ENCODE data around the gene CSTPP1.

Gene CSTPP1

GRCh38 chr11:47177846-47178245, 241.3 kb downstream of the CSTPP1 start:
- Histone ChIP-seq H2BK5ac (ENCODE audit: low read length) (peak overlapping the region; percentile 2), H2BK15ac (ENCODE audit: low read length) (peak overlapping the region; percentile 42), H3K36me3 (replicated peaks in 1 of 2; ENCODE audit: control insufficient read depth in 2 of 2, insufficient read depth in 2 of 2, low read length in 2 of 2) (peaks cover 17 to 26% of the 10 kb centered on the region in 2 donors), H3K4me1 (ENCODE audit: control insufficient read depth in 2 of 2, insufficient read depth in 1 of 2, low read depth in 1 of 2, low read length in 2 of 2) (peaks cover 8 to 15% of the 10 kb centered on the region in 2 donors), H3K14ac (ENCODE audit: low read length) (no peak overlapping the region), H3K27ac (replicated peaks; ENCODE audit: low read length) (peak overlapping the region; percentile 21), H3K18ac (ENCODE audit: low read length) (peak overlapping the region; percentile 23), H3K23ac (ENCODE audit: low read depth, low read length, poor library complexity) (no peak overlapping the region), H3K9me3 (replicated peaks in 1 of 2; ENCODE audit: control insufficient read depth in 2 of 2, insufficient read depth in 1 of 2, low read depth in 1 of 2, low read length in 2 of 2) (no peaks in the 10 kb centered on the region), H3K4ac (ENCODE audit: low read length) (no peak overlapping the region), H2AK5ac (ENCODE audit: low read depth, low read length) (peak overlapping the region; percentile 97), H2AFZ (ENCODE audit: low read length) (peak overlapping the region; percentile 98), H2BK12ac (ENCODE audit: low read length) (peak overlapping the region; percentile 4), H4K91ac (ENCODE audit: low read depth, low read length, poor library complexity) (peak overlapping the region; percentile 60), H3K4me2 (ENCODE audit: insufficient read depth, low read length, poor library complexity, severe bottlenecking) (no peak overlapping the region), H2BK120ac (ENCODE audit: low read depth, low read length) (peak overlapping the region; percentile 4), H3K9ac (ENCODE audit: low read depth, low read length, poor library complexity) (no peak overlapping the region), H4K8ac (ENCODE audit: low read depth, low read length) (no peak overlapping the region), H3K27me3 (ENCODE audit: control insufficient read depth in 3 of 3, insufficient read depth in 3 of 3, low read depth in 1 of 3, low read length in 3 of 3) (no peaks in the 10 kb centered on the region), H3K4me3 (ENCODE audit: low read length in 2 of 2) (peak overlapping the region in 1 of 2 donors; percentile 90), H3K79me1 (ENCODE audit: low read depth, low read length) (peaks cover 23% of the 10 kb centered on the region)
- no CpG with 5 or more reads among the region's 6 CpGs for WGBS, 2 donors (ENCODE audit: extremely low coverage in 2 of 2, insufficient read length in 2 of 2, insufficient replicate concordance in 1 of 2)
- no peak for DNase-seq (ENCODE audit: low spot score)

GRCh38 chr11:47178316-47178715, 241.8 kb downstream of the CSTPP1 start:
- Histone ChIP-seq H3K9me3 (replicated peaks in 1 of 2; ENCODE audit: control insufficient read depth in 2 of 2, insufficient read depth in 1 of 2, low read depth in 1 of 2, low read length in 2 of 2) (no peaks in the 10 kb centered on the region), H3K18ac (ENCODE audit: low read length) (no peak overlapping the region), H3K27me3 (ENCODE audit: control insufficient read depth in 3 of 3, insufficient read depth in 3 of 3, low read depth in 1 of 3, low read length in 3 of 3) (no peaks in the 10 kb centered on the region), H3K36me3 (replicated peaks in 1 of 2; ENCODE audit: control insufficient read depth in 2 of 2, insufficient read depth in 2 of 2, low read length in 2 of 2) (peaks cover 16 to 21% of the 10 kb centered on the region in 2 donors), H2BK5ac (ENCODE audit: low read length) (peak overlapping the region; percentile 2), H3K4me1 (ENCODE audit: control insufficient read depth in 2 of 2, insufficient read depth in 1 of 2, low read depth in 1 of 2, low read length in 2 of 2) (peaks cover 8 to 15% of the 10 kb centered on the region in 2 donors), H3K79me1 (ENCODE audit: low read depth, low read length) (peaks cover 22% of the 10 kb centered on the region), H4K91ac (ENCODE audit: low read depth, low read length, poor library complexity) (peak overlapping the region; percentile 60), H3K14ac (ENCODE audit: low read length) (no peak overlapping the region), H3K4me3 (ENCODE audit: low read length in 2 of 2) (no peak overlapping the region), H3K9ac (ENCODE audit: low read depth, low read length, poor library complexity) (no peak overlapping the region), H2AFZ (ENCODE audit: low read length) (peak overlapping the region; percentile 98), H3K27ac (replicated peaks; ENCODE audit: low read length) (no peak overlapping the region), H4K8ac (ENCODE audit: low read depth, low read length) (no peak overlapping the region), H3K4ac (ENCODE audit: low read length) (no peak overlapping the region), H3K4me2 (ENCODE audit: insufficient read depth, low read length, poor library complexity, severe bottlenecking) (no peak overlapping the region), H2BK12ac (ENCODE audit: low read length) (peak overlapping the region; percentile 4), H2AK5ac (ENCODE audit: low read depth, low read length) (peak overlapping the region; percentile 97), H2BK120ac (ENCODE audit: low read depth, low read length) (peak overlapping the region; percentile 4), H2BK15ac (ENCODE audit: low read length) (peak overlapping the region; percentile 42), H3K23ac (ENCODE audit: low read depth, low read length, poor library complexity) (no peak overlapping the region)
- WGBS, 2 donors (ENCODE audit: extremely low coverage in 2 of 2, insufficient read length in 2 of 2, insufficient replicate concordance in 1 of 2), result no CpG with 5 or more reads among the region's 11 CpGs
- DNase-seq (ENCODE audit: low spot score), result no peak

GRCh38 chr11:47178737-47179654, 242.4 kb downstream of the CSTPP1 start:
- no peak overlapping the region for H4K91ac ChIP-seq (ENCODE audit: low read depth, low read length, poor library complexity)
- WGBS, 2 donors (ENCODE audit: extremely low coverage in 2 of 2, insufficient read length in 2 of 2, insufficient replicate concordance in 1 of 2), result no CpG with 5 or more reads among the region's 23 CpGs
- peak overlapping the region in 1 of 2 donors; percentile 54 for H3K4me3 ChIP-seq (ENCODE audit: low read length in 2 of 2)
- no peak overlapping the region for H3K14ac ChIP-seq (ENCODE audit: low read length)
- H2AK5ac ChIP-seq (ENCODE audit: low read depth, low read length), result peak overlapping the region; percentile 97
- H2AFZ ChIP-seq (ENCODE audit: low read length), result no peak overlapping the region
- H2BK12ac ChIP-seq (ENCODE audit: low read length), result peak overlapping the region; percentile 59
- H4K8ac ChIP-seq (ENCODE audit: low read depth, low read length), result no peak overlapping the region
- H3K79me1 ChIP-seq (ENCODE audit: low read depth, low read length), result peaks cover 18% of the 10 kb centered on the region
- no peak overlapping the region for H3K27ac ChIP-seq (replicated peaks; ENCODE audit: low read length)
- no peak overlapping the region for H3K4ac ChIP-seq (ENCODE audit: low read length)
- H3K9me3 ChIP-seq (replicated peaks in 1 of 2; ENCODE audit: control insufficient read depth in 2 of 2, insufficient read depth in 1 of 2, low read depth in 1 of 2, low read length in 2 of 2), result no peaks in the 10 kb centered on the region
- H3K9ac ChIP-seq (ENCODE audit: low read depth, low read length, poor library complexity), result no peak overlapping the region
- H3K23ac ChIP-seq (ENCODE audit: low read depth, low read length, poor library complexity), result no peak overlapping the region
- peak overlapping the region; percentile 96 for H2BK15ac ChIP-seq (ENCODE audit: low read length)
- H3K18ac ChIP-seq (ENCODE audit: low read length), result no peak overlapping the region
- no peak overlapping the region for H3K4me2 ChIP-seq (ENCODE audit: insufficient read depth, low read length, poor library complexity, severe bottlenecking)
- no peak for DNase-seq (ENCODE audit: low spot score)
- H2BK120ac ChIP-seq (ENCODE audit: low read depth, low read length), result no peak overlapping the region
- H3K4me1 ChIP-seq (ENCODE audit: control insufficient read depth in 2 of 2, insufficient read depth in 1 of 2, low read depth in 1 of 2, low read length in 2 of 2), result peaks cover 8 to 15% of the 10 kb centered on the region in 2 donors
- peak overlapping the region; percentile 45 for H2BK5ac ChIP-seq (ENCODE audit: low read length)
- H3K36me3 ChIP-seq (replicated peaks in 1 of 2; ENCODE audit: control insufficient read depth in 2 of 2, insufficient read depth in 2 of 2, low read length in 2 of 2), result peaks cover 11 to 14% of the 10 kb centered on the region in 2 donors
- H3K27me3 ChIP-seq (ENCODE audit: control insufficient read depth in 3 of 3, insufficient read depth in 3 of 3, low read depth in 1 of 3, low read length in 3 of 3), result no peaks in the 10 kb centered on the region

GRCh38 chr11:47179655-47179991, 243.1 kb downstream of the CSTPP1 start:
- Histone ChIP-seq H3K23ac (ENCODE audit: low read depth, low read length, poor library complexity) (no peak overlapping the region), H3K14ac (ENCODE audit: low read length) (no peak overlapping the region), H4K8ac (ENCODE audit: low read depth, low read length) (no peak overlapping the region), H3K36me3 (replicated peaks in 1 of 2; ENCODE audit: control insufficient read depth in 2 of 2, insufficient read depth in 2 of 2, low read length in 2 of 2) (peaks cover 11% of the 10 kb centered on the region in 2 donors), H2BK120ac (ENCODE audit: low read depth, low read length) (no peak overlapping the region), H2AK5ac (ENCODE audit: low read depth, low read length) (peak overlapping the region; percentile 97), H2BK12ac (ENCODE audit: low read length) (no peak overlapping the region), H3K4me2 (ENCODE audit: insufficient read depth, low read length, poor library complexity, severe bottlenecking) (no peak overlapping the region), H2BK15ac (ENCODE audit: low read length) (peak overlapping the region; percentile 23), H3K27me3 (ENCODE audit: control insufficient read depth in 3 of 3, insufficient read depth in 3 of 3, low read depth in 1 of 3, low read length in 3 of 3) (no peaks in the 10 kb centered on the region), H3K9me3 (replicated peaks in 1 of 2; ENCODE audit: control insufficient read depth in 2 of 2, insufficient read depth in 1 of 2, low read depth in 1 of 2, low read length in 2 of 2) (no peaks in the 10 kb centered on the region), H3K4me1 (ENCODE audit: control insufficient read depth in 2 of 2, insufficient read depth in 1 of 2, low read depth in 1 of 2, low read length in 2 of 2) (peaks cover 9 to 15% of the 10 kb centered on the region in 2 donors), H2AFZ (ENCODE audit: low read length) (no peak overlapping the region), H3K79me1 (ENCODE audit: low read depth, low read length) (peaks cover 17% of the 10 kb centered on the region), H4K91ac (ENCODE audit: low read depth, low read length, poor library complexity) (no peak overlapping the region), H3K18ac (ENCODE audit: low read length) (no peak overlapping the region), H2BK5ac (ENCODE audit: low read length) (no peak overlapping the region), H3K9ac (ENCODE audit: low read depth, low read length, poor library complexity) (no peak overlapping the region), H3K27ac (replicated peaks; ENCODE audit: low read length) (no peak overlapping the region), H3K4me3 (ENCODE audit: low read length in 2 of 2) (no peak overlapping the region), H3K4ac (ENCODE audit: low read length) (no peak overlapping the region)
- DNase-seq (ENCODE audit: low spot score), result peak; percentile 32
- WGBS, 2 donors (ENCODE audit: extremely low coverage in 2 of 2, insufficient read length in 2 of 2, insufficient replicate concordance in 1 of 2), result no CpG with 5 or more reads among the region's 1 CpG

All from neuronal stem cell (in vitro differentiated cells).